HCT116 (cell line): Measurements from ENCODE around the gene CD99L2. TPM values are rescaled to one million over a fixed set of nuclear protein-coding genes. Genes with fewer than 3 reads are reported as not detected.

Experiments
- ATAC-seq: fragments of 200-7000 bp; cut with Tn5 transposase; 2 replicates; pipeline ENCODE4 v1.9.1; 2020; ENCODE audit warnings: mild to moderate bottlenecking, moderate library complexity
- BruUV-seq: library from RNA; stranded (reverse); fragments of 400-500 nt; replicated peaks from 2 replicates; lab custom pipeline; 2021; lab: Mats Ljungman, UMichigan
- CTCF ChIA-PET: fragments of 300-600 bp; sonication (Branson Sonifier 250); formaldehyde crosslinking; loops from one replicate; lab custom pipeline; 2021; ENCODE audit warnings: antibody characterized with exemption; lab: Charles Lee
- POLR2A ChIA-PET: fragments of 300-600, 350-600 bp; sonication (Branson Sonifier 250); formaldehyde crosslinking; loops from one replicate; lab custom pipeline; 2021; ENCODE audit warnings: antibody characterized with exemption; lab: Charles Lee
- RAD21 ChIA-PET, 2 experiments: fragments of 300-600 bp; sonication (Branson Sonifier 250); formaldehyde crosslinking; loops; one replicate each; lab custom pipeline; 2023; ENCODE audit warnings: low total read pairs in 2 of 2; ENCODE audit not compliant: uncharacterized antibody in 2 of 2, unreplicated experiment in 2 of 2, low non-redundant PET in 1 of 2; lab: Charles Lee
- DNase-seq: peaks from one replicate; pipeline ENCODE4 v3.0.0-alpha.2; 2010; ENCODE audit warnings: low read depth, low spot score
- H2AFZ ChIP-seq: fragments of 200-600 bp; shearing (Covaris generic), sonication (generic); 2 replicates; pipeline ENCODE4 v1.6.1; 2017; ENCODE audit warnings: low read depth, mixed run types, mixed read lengths, antibody characterized with exemption, low read length; ENCODE audit not compliant: poor library complexity, severe bottlenecking
- H3K27ac ChIP-seq: 2 replicates; pipeline ENCODE4 v1.5.1; 2012; ENCODE audit warnings: low read depth, low read length
- H3K27me3 ChIP-seq: fragments of 200-600 bp; sonication (generic); 2 replicates; pipeline ENCODE4 v1.6.1; 2016; ENCODE audit warnings: mixed run types, low read length, mixed read lengths; ENCODE audit not compliant: insufficient read depth
- H3K36me3 ChIP-seq, 2 experiments: fragments of 200-500 bp in 1 of 2; fragments of 200-600 bp in 1 of 2; sonication (Bioruptor generic) in 1 of 2; sonication (generic) in 1 of 2; 2 replicates each; pipeline versions ENCODE4 v1.5.1 to v1.6.1; 2014 to 2016; ENCODE audit warnings: low read length in 2 of 2, inconsistent platforms in 1 of 2, mixed read lengths in 1 of 2, mixed run types in 1 of 2; ENCODE audit not compliant: insufficient read depth in 2 of 2, control insufficient read depth in 1 of 2
- H3K4me1 ChIP-seq, 2 experiments: fragments of 200-600 bp in 1 of 2; sonication (generic) in 1 of 2; 2 replicates each; pipeline versions ENCODE4 v1.5.1 to v1.6.1; 2012 to 2017; ENCODE audit warnings: low read length in 2 of 2, inconsistent platforms in 1 of 2, mild to moderate bottlenecking in 1 of 2, mixed read lengths in 1 of 2, mixed run types in 1 of 2, moderate library complexity in 1 of 2; ENCODE audit not compliant: insufficient read depth in 2 of 2, control insufficient read depth in 1 of 2
- H3K4me2 ChIP-seq: fragments of 200-600 bp; sonication (generic); 2 replicates; pipeline ENCODE4 v1.6.1; 2017; ENCODE audit warnings: mixed run types, low read length, mixed read lengths
- H3K4me3 ChIP-seq, 2 experiments: fragments of 200-600 bp in 1 of 2; sonication (generic) in 1 of 2; replicated peaks in 1 of 2; 2 replicates each; pipeline ENCODE4 v1.5.1; 2011 to 2016; ENCODE audit warnings: low read length in 2 of 2, control low read depth in 1 of 2, low read depth in 1 of 2, mild to moderate bottlenecking in 1 of 2, mixed read lengths in 1 of 2, mixed run types in 1 of 2
- H3K79me2 ChIP-seq: fragments of 200-600 bp; sonication (generic); 2 replicates; pipeline ENCODE4 v1.6.1; 2017; ENCODE audit warnings: mild to moderate bottlenecking, mixed run types, low read length, moderate library complexity, mixed read lengths; ENCODE audit not compliant: insufficient read depth
- H3K9ac ChIP-seq: fragments of 200-600 bp; sonication (generic); 2 replicates; pipeline ENCODE4 v1.6.1; 2016; ENCODE audit warnings: low read length, mixed read lengths
- H3K9me2 ChIP-seq: fragments of 200-600 bp; sonication (generic), shearing (Covaris generic); 2 replicates; pipeline ENCODE4 v1.6.1; 2017; ENCODE audit warnings: mixed run types, mild to moderate bottlenecking, moderate library complexity; ENCODE audit not compliant: insufficient read depth
- H3K9me3 ChIP-seq, 2 experiments: fragments of 200-500 bp in 1 of 2; fragments of 200-600 bp in 1 of 2; sonication (Bioruptor generic) in 1 of 2; sonication (generic) in 1 of 2; 2 replicates each; pipeline ENCODE4 v1.6.1; 2014 to 2017; ENCODE audit warnings: low read length in 2 of 2, mixed read lengths in 2 of 2, inconsistent platforms in 1 of 2, low read depth in 1 of 2, mild to moderate bottlenecking in 1 of 2, mixed run types in 1 of 2, moderate library complexity in 1 of 2; ENCODE audit not compliant: control insufficient read depth in 1 of 2, insufficient read depth in 1 of 2
- H4K20me1 ChIP-seq: fragments of 200-600 bp; sonication (generic), shearing (Covaris generic); 2 replicates; pipeline ENCODE4 v1.6.1; 2017; ENCODE audit warnings: mixed run types, mild to moderate bottlenecking, moderate library complexity; ENCODE audit not compliant: insufficient read depth
- ATF3 ChIP-seq: IDR thresholded peaks from 2 replicates; pipeline ENCODE4 v1.6.1; 2012
- CBX3 ChIP-seq: IDR thresholded peaks from 2 replicates; pipeline ENCODE4 v1.6.1; 2012; ENCODE audit warnings: low read depth
- CEBPB ChIP-seq: IDR thresholded peaks from 2 replicates; pipeline ENCODE4 v1.6.1; 2012; ENCODE audit warnings: low read depth
- CTCF ChIP-seq, 3 experiments: fragments of 200-600 bp in 1 of 3; sonication (generic) in 1 of 3; IDR thresholded peaks in 2 of 3; conservative IDR thresholded peaks in 1 of 3; 2 replicates each; pipeline ENCODE4 v1.5.1; 2012 to 2017; ENCODE audit warnings: low read depth in 2 of 3, low read length in 2 of 3, antibody characterized with exemption in 1 of 3, borderline replicate concordance in 1 of 3, control low read depth in 1 of 3, mild to moderate bottlenecking in 1 of 3, mixed read lengths in 1 of 3, mixed run types in 1 of 3, moderate library complexity in 1 of 3; ENCODE audit not compliant: insufficient read depth in 1 of 3
- EGR1 ChIP-seq: IDR thresholded peaks from 2 replicates; pipeline ENCODE4 v1.6.1; 2012; ENCODE audit warnings: low read depth
- ELF1 ChIP-seq: IDR thresholded peaks from 2 replicates; pipeline ENCODE4 v1.6.1; 2012; ENCODE audit warnings: low read depth, borderline replicate concordance
- EZH2phosphoT487 ChIP-seq: fragments of 200-600 bp; IDR thresholded peaks from 2 replicates; pipeline ENCODE4 v1.6.1; 2018; ENCODE audit warnings: antibody characterized with exemption, borderline replicate concordance
- FOSL1 ChIP-seq: IDR thresholded peaks from 2 replicates; pipeline ENCODE4 v1.6.1; 2012; ENCODE audit warnings: low read depth
- MAX ChIP-seq: IDR thresholded peaks from 2 replicates; pipeline ENCODE4 v1.6.1; 2012
- POLR2AphosphoS5 ChIP-seq: IDR thresholded peaks from 2 replicates; pipeline ENCODE4 v1.6.1; 2011; ENCODE audit warnings: mild to moderate bottlenecking, low read depth, low read length, moderate library complexity
- RAD21 ChIP-seq: IDR thresholded peaks from 2 replicates; pipeline ENCODE4 v1.6.1; 2012; ENCODE audit warnings: low read depth, mild to moderate bottlenecking
- SIN3A ChIP-seq: IDR thresholded peaks from 2 replicates; pipeline ENCODE4 v1.6.1; 2012; ENCODE audit warnings: low read depth
- SRF ChIP-seq: IDR thresholded peaks from 2 replicates; pipeline ENCODE4 v1.6.1; 2012; ENCODE audit warnings: low read depth
- TCF7L2 ChIP-seq: IDR thresholded peaks from 2 replicates; pipeline ENCODE4 v1.7.0; 2011; ENCODE audit warnings: borderline replicate concordance, inconsistent platforms; ENCODE audit not compliant: insufficient read depth, insufficient read length; ENCODE audit errors: extremely low read depth
- YY1 ChIP-seq: IDR thresholded peaks from 2 replicates; pipeline ENCODE4 v1.6.1; 2011; ENCODE audit warnings: low read length, low read depth, moderate library complexity, mild to moderate bottlenecking; ENCODE audit not compliant: insufficient replicate concordance; ENCODE audit errors: extremely low read depth
- ZBTB33 ChIP-seq: IDR thresholded peaks from 2 replicates; pipeline ENCODE4 v1.6.1; 2011; ENCODE audit warnings: mild to moderate bottlenecking, low read length, moderate library complexity; ENCODE audit not compliant: insufficient replicate concordance; ENCODE audit errors: extremely low read depth
- ZFX ChIP-seq: fragments of 450-650 bp; IDR thresholded peaks from 2 replicates; pipeline ENCODE4 v1.6.1; 2017
- intact Hi-C: fragments of 100-400 bp; cut with micrococcal nuclease; formaldehyde crosslinking; loops from 2 replicates; pipeline ENCODE4 v1.10.0; 2022
- total RNA-seq: library from RNA; stranded (reverse); gene quantifications from one replicate; pipeline ENCODE4 v1.2.1, GENCODE V29; 2021; ENCODE audit not compliant: unreplicated experiment

Gene CD99L2
- total RNA-seq, 1 experiment from 2014 or later = 6.2 TPM

GRCh38 chrX:150942942-150943594, 44.6 kb upstream of the CD99L2 start:
- no peak overlapping the region for H3K4me3 ChIP-seq
- no peak overlapping the region for H3K27ac ChIP-seq
- H3K4me2 ChIP-seq = no peak overlapping the region
- no peaks in the 10 kb centered on the region for H3K4me1 ChIP-seq
- DNase-seq (no peak), ATAC-seq (no peak)
- no peaks in the 10 kb centered on the region for H4K20me1 ChIP-seq
- no TSS peak for BruUV-seq
- no peaks in the 10 kb centered on the region for H3K27me3 ChIP-seq
- no peaks in the 10 kb centered on the region for H3K9me3 ChIP-seq
- POLR2A ChIA-PET = no interaction called here
- TF ChIP-seq EZH2phosphoT487 = no peak
- no peak for TF ChIP-seq RAD21
- TF ChIP-seq SRF = no peak
- no peak for TF ChIP-seq ATF3
- no peak for TF ChIP-seq YY1
- TF ChIP-seq TCF7L2 = no peak
- H3K79me2 ChIP-seq = no peaks in the 10 kb centered on the region
- no peak overlapping the region for H2AFZ ChIP-seq
- no peaks in the 10 kb centered on the region for H3K9me2 ChIP-seq
- intact Hi-C loops = no loop called here
- RAD21 ChIA-PET = no interaction called here
- CTCF ChIA-PET = no interaction called here
- no peaks in the 10 kb centered on the region for H3K36me3 ChIP-seq
- no peak overlapping the region for H3K9ac ChIP-seq

- H3K4me1 ChIP-seq = no peaks in the 10 kb centered on the region
- ChIA-PET POLR2A (no interaction called here), CTCF (no interaction called here), RAD21 (no interaction called here)
- no peaks in the 10 kb centered on the region for H3K9me3 ChIP-seq
- intact Hi-C loops = no loop called here
- no peaks in the 10 kb centered on the region for H4K20me1 ChIP-seq
- no TSS peak for BruUV-seq
- DNase-seq (no peak), ATAC-seq (no peak)
- H3K36me3 ChIP-seq = no peaks in the 10 kb centered on the region
- no peaks in the 10 kb centered on the region for H3K9me2 ChIP-seq
- no peak overlapping the region for H3K9ac ChIP-seq
- no peak overlapping the region for H2AFZ ChIP-seq
- no peaks in the 10 kb centered on the region for H3K79me2 ChIP-seq
- no peak overlapping the region for H3K4me3 ChIP-seq
- no peak overlapping the region for H3K27ac ChIP-seq
- no peaks in the 10 kb centered on the region for H3K27me3 ChIP-seq
- H3K4me2 ChIP-seq = no peak overlapping the region
- TF ChIP-seq CTCF (IDR thresholded peaks at IDR 0.05 in 2 of 3, conservative IDR thresholded peaks at IDR 0.05 in 1 of 3; ENCODE audit: borderline replicate concordance in 1 of 3, insufficient read depth in 1 of 3, low read depth in 2 of 3, low read length in 2 of 3) (no peak), EGR1 (no peak), ELF1 (no peak), CBX3 (no peak), ZFX (no peak), EZH2phosphoT487 (no peak), MAX (no peak), ZBTB33 (no peak), CEBPB (no peak), FOSL1 (no peak), ATF3 (no peak), POLR2AphosphoS5 (no peak), SIN3A (no peak)
These were observed 43.1 kb upstream of the CD99L2 start for GRCh38 chrX:150941580-150941979.
